Activated CD8-positive, alpha-beta memory T cell treated with anti-CD3 and anti-CD28 coated beads for 4 hours (primary cell): ENCODE results near the gene SMYD5.
A peak's percentile ranks its signal among the peaks of the same experiment; 100 is the strongest.

Experiments
- DNase-seq, 2 donors: peaks; one replicate each; pipeline ENCODE4 v3.0.0-alpha.2; 2020; ENCODE audit warnings: low read depth in 2 of 2

Gene SMYD5

DNA sequence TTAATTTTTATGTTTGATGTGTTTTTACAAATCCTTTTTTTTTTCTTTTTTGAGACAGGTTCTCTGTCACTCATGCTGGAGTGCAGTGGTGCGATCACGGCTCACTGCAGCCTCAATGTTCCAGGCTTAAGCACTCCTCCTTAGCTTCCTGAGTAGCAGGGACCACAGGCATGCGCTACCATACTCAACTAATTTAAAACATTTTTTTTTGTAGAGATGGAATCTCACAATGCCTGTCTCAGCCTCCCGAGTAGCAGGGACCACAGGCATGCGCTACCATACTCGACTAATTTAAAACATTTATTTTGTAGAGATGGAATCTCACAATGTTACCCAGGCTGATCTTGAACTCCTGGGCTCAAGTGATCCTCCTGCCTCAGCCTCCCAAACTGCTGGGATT, 8.4 kb upstream of the SMYD5 start:
- no peak for DNase-seq

DNA sequence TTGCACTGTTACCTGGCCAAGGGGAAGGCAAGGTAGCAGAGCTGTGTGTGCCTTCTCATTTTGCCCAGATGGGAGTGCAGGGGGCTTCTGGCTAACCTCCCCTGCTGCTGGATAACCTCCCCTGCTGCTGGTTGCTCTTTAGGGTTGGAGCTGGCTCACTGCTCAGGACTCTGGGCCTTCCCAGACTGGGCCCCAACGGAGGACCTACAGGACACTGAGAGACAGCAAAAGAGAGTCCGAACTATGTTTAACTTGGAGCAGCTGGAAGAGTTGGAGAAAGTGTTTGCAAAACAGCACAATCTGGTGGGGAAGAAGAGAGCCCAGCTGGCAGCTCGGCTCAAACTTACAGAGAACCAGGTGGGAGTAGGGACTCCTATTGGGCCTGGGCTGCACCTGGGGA, 5.8 kb upstream of the SMYD5 start:
- DNase-seq = no peak

DNA sequence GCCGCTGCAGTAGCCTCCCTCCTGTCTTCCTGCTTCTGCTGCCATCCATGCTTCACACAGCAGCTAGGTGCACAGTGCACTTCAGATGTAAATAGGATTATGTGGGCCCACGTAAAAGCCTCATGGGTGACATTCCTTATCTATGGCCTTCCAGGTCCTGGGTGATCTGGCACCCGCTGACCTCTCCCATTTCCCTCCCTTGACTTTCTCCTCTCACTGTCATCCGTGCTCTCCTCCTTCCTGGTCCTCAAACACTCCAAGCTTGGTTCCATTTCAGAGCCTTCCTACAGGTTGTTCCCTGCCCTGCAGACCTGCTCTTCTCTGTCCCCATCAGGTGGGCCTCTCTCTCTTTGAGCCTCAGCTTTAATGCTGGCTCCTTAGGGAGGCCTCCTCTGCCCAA, 4.0 kb upstream of the SMYD5 start:
- no peak for DNase-seq

DNA sequence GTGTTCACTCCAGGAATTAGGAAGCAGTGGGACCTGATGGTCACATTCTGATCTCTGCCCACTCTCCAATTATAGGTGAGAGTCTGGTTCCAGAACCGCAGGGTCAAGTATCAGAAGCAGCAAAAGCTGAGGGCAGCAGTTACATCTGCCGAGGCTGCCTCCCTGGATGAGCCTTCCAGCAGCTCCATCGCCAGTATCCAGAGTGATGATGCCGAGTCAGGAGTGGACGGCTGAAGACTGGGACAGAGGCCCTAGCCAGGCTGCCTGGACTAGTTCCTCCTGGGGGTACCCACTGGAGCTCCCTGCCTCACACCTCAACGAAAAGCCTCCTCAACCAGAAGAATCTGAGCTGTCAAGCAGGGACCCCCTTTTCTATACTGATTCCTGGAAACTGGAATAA, 3.3 kb upstream of the SMYD5 start:
- no peak for DNase-seq

DNA sequence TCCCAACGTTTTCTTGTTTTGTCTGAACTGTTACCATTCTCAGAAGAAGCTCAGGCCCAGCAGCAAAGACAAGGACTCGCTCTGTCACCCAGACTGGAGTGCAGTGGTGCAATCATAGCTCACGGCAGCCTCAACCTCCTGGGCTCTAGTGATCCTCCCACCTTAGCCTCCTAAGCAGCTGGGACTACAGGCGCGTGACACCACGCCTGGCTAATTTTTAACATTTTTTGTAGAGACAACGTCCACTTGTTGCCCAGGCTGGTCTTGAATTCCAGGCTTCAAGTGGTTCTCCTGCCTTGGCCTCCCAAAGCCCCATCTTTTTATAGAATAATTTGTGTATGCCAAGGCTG, 2.0 kb upstream of the SMYD5 start:
- DNase-seq = no peak

DNA sequence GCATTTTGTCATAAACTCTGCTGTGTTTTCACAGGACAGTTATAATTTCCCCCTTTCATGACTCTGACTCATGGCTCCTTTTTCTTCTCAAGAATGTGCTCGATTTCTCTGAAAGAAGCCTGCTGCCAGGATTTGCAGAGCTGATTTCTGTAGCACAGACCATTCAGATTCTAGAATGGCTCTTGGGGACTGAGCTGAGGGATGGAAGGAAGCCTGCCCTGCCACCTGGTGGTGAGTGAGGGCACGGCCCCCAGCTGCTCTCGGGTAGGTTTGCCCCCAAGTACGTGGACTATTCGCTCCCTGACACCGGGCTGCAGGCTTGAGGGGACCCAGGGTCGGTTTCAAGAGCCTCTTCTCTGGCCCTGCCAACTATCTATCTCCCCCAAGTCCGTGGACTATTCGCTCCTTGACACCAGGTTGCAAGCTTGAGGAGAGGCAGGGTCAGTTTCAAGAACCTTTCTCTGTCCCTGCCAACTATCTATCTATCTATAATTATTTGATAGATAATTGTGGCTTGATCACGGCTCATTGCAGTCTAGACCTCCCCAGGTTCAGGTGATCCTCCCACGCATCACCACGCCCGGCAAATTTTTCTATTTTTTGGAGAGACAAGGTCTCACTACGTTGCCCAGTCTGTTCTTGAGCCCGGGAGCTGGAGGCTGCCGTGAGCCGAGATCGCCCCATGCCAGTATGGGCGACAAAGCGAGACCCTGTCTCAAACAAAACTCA, 1.4 kb upstream of the SMYD5 start:
- DNase-seq = peak; percentile 41 to 58

DNA sequence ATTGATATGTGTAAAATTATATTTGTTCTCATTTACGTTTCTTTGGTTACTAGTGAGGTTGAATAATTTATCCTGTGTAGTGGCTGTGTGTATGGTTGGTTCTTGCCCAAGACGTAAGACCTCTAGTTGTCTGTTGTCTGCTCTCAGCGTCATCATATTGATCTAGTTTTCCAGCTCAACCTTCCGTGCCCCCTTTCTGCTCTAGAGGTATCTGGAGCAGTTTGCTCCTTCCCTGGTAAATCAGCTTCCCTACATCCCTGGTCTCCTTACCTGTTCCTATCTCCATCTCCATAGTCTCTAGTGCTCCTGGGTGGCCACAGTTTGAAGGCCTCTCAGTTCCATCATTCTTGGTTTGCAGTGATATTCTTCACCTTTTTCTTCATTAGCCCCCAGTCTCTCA, 1.2 kb downstream of the SMYD5 start:
- no peak for DNase-seq

DNA sequence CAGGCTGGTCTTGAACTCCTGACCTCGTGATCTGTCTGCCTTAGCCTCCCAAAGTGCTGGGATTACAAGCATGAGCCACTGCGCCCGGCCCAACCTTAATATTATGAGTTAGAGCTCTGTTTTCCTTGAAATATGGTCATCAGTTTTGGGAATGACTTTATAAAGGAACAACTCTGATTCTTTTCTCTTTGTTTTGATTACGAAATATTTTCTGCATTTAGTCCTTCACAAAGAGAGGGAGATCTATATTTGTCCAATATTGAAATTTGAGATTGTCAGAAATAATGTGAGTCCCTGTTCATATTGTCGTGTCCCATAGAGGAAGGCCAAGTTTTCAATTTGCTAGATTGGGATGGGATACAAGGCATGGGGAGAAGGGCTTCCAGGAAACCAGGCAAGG, 3.1 kb downstream of the SMYD5 start:
- no peak for DNase-seq

DNA sequence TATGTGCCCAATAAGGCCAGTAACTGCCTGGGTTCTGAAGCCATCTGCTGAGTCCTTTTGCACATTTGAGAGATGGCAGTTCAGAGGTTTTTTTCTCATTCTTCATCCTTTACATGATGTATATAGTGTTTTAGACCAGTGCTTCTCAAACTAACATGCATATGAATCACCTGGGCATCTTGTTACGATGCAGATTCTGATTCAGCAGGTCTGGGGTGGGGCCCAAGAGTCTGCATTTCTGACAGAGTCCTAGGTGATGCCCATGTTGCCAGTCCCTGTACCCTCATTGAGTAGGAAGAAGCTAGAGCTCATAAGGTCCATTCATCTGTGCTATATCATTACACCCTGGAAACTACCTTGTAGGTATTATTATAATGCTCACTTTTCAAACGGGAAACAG, 3.8 kb downstream of the SMYD5 start:
- no peak for DNase-seq

DNA sequence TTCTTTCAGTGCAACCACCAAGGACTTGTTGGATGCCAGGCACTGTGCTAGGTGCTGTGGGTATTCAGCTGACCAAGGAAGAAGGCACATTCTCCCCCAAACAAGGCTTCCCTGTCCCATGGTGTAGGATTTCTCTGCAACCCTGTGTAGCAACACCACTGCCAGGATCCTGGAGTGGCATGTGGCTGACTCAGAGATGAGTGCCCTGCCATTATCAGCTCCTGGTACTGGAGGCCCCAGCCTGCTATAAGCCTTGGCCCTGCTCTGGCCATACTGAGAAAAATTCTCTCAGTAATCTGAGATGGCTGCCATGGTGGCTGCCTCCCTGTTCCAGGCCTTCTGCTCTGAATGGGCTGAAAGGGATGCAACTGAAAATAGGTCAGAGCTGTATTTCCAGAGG, 4.3 kb downstream of the SMYD5 start:
- no peak for DNase-seq

DNA sequence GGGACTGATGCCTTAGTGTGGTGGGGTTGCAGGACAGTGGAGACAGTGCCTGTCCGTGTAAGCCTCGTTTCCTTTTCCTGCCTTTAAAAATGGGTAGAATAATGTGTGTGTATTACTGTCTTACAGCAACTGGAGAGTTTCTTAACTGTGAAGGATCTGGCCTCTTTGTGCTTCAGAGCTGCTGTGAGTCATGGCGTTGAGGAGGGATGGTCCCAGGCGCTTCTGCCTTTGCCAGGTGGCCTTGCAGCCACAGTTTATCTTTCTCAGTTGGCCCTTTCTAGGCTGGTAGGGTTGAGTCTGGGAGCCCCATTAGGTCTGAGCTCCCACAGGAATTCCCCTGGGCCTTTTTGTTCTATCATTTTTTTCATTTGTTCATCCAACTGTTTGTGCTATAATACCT, 9.8 kb downstream of the SMYD5 start:
- no peak for DNase-seq

DNA sequence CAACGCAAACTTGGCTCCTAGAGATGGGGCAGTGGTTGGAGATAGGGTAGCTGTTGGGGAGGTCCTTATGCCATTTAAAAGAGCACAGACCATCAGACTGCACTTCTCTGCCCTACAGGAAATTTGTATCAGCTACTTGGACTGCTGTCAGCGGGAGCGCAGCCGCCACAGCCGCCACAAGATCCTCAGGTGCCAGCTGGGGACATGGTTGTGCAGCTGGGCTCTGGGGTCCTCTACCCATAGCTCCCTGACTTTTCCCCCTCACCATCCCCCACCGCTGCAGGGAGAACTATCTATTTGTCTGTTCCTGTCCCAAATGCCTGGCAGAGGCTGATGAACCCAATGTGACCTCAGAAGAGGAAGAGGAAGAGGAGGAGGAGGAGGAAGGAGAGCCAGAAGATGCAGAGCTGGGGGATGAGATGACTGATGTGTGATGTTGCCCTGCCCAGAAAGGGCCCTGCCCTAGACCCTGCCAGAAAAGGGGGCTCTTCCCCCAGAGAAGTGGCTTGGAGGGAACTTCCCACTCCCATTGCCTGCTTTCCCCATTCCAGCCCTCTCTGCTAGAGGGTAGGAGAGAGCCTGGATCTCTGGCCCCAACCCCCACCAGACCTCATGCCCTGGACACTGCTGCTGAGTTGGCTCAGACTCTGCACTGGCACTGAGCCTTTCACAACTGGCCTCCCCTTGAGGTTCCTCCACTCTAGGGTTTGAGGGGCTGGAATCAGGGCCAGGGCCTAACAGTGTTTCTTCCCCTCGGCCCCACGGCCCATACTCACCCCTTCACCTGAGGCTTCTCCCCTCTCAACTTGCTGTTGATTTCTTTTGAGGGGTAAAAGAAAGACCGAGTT, 11.7 kb downstream of the SMYD5 start:
- no peak for DNase-seq

DNA sequence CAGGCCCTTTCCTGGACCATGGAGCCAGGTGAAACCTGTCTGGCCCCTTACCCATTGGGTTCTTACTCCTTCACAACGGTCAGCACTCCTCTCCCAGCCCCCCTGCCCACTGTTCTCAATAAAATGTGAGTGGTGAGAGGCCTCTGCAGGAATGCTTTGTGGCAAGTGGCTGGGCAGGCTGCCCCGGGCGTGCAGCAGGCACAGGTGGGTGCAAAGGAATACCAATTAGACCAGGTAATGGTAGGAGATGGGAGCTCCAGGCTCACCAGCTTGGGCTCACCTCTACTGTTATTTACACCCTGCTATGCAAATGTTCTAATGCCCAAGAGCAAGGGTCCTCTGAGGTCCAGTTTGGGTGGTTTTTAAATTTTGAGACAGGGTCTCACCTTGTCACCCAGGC, 13.0 kb downstream of the SMYD5 start:
- DNase-seq = no peak

DNA sequence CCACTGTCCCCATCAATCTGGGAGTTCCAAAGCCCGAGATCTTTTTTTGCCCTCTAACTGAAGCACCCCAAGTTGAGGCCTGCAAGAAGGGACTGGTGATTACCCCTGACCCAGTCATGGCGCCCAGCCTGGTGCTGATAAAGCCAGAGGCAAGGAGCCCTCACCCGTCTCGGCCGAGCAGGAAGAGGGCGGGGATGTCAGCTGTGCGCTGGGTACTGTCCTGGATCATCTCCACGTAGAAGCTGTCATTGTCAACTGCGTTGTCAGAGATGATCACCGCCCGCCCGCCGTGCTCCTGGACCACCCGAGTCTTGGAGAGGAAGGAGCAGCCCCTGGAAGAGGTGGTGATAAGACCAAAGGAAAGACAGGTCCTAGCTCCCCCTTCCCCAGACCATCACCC, 14.6 kb downstream of the SMYD5 start:
- DNase-seq = no peak

DNA sequence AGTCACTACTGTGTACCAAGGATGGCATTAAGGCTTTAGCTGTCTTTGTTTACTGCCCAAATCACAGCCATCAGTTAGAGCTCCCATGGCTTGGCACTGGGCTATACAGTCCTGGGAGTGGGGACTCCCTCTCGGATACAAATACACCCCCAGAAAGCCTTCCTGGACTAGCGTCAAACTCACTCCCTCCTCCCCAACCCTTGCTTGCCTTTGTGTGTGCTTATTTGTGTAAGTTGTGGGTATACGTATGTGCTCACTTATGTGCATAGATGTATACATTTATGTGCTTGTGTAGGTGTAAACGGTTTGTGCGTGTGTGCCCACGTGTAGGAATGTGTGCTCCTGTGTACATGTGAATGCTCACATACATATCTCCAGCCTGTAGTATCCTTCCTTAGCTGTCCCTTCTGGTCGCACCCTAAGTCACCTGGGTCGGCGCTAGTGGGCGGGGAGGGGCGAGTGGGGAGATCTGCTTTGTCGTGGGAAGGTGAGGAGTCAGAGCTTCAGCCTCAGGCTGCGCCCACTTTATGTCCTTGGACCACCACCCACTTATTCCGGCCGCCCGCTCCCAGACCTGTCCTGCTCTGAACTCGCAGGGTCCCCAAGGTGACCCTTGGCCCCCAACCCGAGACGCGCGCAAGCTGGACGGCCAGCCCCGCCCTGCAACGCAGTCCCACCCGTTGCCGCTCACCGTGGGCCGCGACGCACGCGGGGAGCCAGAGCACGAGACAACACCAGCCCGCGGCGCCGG, 18.5 kb downstream of the SMYD5 start:
- DNase-seq = peak in 1 of 2 donors; percentile 7

DNA sequence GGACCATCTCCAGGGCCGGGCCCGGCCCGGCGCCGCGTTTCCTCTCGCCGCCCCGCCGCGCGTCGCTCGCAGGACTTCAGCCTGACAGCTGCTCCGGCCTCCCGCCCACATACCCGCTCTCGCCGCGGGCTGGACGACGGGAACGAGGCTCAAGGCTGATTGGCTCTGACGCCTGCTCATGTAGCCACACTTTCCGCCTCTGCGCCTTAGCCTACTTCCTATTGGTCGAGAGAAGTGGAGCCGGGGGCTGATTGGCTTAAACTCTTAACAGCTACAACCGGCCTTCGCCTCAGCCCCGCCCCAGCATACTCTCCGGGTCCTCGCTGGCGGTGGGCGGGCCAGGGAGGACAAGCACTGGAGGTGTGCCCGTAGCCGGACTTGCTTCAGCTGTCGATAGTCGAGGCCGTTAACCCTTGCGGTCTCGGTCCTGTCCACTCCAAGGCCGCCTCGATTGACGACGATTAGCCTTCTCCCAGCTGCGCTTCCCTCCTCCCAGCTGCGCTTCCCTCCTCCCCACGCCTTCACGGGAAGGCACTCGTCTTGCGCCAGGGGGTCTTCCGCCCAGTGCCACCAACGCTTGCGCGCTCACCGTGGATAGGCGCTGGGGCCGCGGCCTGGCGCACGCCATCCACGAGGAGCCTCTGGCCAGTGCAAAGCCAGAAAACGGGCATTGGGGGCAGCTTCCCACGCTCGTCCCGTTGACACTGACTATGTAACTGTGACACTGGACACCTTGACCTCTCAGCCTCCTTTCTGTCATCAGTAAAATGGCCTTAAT, 19.3 kb downstream of the SMYD5 start, which contains the start of gene PRADC1:
Gene PRADC1 (minus strand): TSS at position 86 of the 778 bp plus-strand sequence. CDS start 79 bp downstream, at position 7.
- DNase-seq = peak; percentile 85 to 91

DNA sequence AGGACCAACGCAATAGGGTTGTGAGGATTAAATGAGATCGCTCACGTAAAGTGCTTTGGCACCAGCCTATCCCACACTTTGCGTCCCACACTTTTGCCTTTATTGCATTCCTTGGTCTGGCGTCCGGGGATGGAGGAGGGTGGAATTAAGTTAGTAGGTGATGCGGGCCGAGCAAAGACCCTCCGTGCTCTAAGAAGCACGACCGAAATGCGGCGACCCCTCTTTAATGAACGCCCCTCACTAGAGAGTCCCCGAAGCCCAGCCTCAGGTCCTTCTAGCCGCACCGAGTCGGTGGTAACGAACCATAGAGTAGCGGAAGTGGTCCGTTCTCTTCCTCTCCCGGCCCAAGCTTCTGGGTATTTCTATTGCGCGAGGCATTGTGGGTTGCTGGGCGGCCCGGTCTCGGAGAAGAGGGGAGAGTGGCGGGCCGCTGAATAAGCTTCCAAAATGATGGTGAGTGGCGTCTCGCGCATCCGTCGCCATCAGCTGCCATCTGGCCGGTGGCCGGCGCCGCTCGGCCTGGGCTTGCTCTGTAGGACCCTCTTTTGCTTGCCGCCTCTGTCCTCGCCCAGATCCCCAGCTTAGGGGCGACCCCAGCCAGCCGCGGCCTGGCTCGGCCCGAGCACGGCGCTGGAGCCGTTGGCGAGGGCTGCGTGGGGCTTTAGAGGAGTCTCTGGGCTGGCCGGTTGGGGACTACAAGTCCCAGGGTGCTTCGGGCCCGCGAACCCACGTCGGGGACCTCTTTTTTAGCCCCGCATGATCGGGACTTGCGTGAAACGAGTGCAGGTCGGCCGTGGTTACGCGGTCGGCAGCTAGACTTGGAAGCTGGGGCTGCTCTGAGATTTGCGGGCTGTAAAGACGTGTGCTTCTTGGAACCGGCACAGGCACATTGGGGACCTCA, 20.1 kb downstream of the SMYD5 start, which contains the start of gene CCT7:
Gene CCT7 (plus strand): TSS at position 377 of the 901 bp plus-strand sequence. CDS start 71 bp downstream, at position 448.
- DNase-seq = peak; percentile 70 to 79

DNA sequence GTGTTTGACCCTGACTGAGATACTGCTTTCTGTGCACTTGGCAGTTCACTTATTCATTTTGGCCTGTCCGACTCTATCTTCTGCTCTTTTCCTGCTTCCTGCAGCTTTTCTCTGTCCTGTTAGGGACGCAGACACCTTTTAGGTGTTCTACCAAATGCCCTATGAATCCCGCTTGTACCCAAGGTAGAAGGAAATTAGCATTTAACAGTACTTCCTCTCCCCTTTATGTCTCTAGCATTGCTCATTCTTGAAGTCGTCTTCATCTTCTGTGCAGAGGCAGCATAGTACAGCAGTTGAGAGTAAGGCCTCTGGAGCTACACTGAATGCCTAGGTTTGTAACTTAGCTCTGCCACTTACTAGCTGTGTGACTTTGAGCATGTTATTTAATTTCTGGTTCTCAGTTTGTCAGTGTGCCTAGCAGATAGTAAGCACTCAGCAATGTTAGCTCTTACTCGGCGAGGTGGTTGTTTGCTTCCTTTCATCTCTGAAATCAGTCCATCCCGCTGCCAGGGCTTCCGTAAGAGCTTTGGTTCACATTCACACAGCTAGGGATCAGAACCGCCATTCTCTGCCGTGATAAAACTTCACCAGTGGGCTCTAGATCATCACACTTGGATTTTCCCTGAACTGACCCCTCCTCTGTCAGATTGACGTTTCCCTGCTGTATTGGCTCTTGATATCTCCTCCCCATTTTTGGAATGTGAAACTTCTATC, 21.4 kb downstream of the SMYD5 start:
- DNase-seq = no peak

DNA sequence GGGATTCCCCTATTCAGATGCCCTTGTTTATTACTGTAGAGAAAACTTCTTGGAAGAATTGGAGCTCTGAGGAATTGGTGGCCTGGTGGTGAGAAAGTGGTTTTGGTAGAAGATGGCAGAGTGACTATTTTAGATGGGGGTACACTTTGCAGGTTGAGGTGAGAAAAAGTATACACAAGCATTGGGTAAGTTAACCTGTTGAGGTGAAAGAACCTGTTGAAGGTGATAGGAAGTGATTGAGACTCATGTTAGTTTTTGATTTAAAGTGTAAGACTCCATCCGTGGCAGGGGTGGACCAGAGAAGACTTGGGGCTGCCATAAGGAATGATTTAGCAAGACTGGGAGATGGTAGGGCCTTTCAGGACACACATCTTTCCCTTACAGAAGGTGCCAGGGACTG, 23.1 kb downstream of the SMYD5 start:
- DNase-seq = no peak

DNA sequence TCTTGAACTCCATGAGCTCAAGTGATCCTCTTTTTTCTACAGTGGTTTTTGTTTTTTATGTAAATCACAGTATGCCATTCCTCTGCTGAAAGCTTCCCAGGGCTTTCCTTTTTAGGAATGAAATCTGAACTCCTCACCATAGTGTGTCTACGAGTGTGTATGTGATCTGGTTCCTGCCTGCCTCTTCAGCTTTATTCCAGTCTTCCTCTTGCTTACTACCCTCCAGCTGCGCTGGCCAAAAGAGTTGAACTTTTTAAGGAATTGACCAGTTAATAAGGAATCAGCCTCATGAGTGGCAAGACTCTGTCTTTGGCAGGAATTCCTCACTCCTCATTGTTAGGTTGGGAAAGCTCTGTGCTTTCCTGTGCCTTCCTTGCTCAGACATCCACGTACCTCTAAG, 24.1 kb downstream of the SMYD5 start:
- DNase-seq = no peak
